GM19468 (cell line): ENCODE measurements around the gene CYP2U1.
"Not testable (repeated sequence)": the region's sequence is repeated elsewhere in the genome, so short reads cannot be mapped to it uniquely, and the experiment has no call there.

Experiments
- ATAC-seq: cut with Tn5 transposase; IDR thresholded peaks from one replicate; pipeline ENCODE4 v1.9.1; 2021; ENCODE audit warnings: mild to moderate bottlenecking, moderate library complexity, moderate number of reproducible peaks; ENCODE audit not compliant: unreplicated experiment; ENCODE audit errors: extremely low read depth

The CYP2U1 gene

DNA sequence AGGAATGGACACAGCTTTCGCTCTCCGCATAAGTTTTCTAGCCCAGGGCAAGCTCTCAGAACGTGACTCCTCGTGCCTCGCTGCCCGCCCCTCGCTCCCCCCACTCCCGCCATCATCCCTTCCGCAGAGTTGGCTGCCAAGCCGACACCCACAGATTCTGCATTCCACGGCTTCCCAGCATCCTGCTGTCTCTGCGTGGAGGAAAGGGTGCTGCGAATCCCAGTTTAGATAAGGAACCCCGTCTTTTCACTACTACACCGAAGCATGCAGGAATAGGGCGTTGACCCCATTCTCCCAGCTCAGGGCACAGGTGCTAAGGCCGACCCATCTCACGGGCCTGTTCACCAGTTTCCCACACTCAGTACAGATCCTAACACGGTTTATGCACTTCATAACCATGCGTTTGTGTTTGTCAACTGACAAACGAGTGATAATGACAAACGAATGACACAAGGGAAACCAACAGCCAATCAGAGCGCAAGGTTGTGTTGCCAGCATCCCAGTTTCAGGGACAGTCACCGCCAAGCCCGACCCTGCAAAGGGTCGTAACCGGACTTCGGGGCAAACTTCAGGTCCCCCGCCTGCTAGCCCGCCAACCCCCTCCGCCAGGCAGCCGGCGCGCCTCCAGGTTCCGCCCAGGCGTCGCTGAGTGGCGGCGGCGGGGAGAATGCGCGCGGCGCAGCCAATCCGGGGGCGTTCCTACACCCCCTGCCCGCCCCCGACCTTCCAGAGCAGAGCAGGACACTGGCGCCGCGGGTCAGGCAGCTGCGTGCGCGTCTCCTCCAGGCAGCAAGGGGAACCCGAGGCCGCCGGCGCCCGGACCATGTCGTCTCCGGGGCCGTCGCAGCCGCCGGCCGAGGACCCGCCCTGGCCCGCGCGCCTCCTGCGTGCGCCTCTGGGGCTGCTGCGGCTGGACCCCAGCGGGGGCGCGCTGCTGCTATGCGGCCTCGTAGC lies at the start of gene CYP2U1:
Gene CYP2U1, plus strand, starts transcription at position 729 of the 954 bp plus-strand sequence. Its CDS starts 95 bp downstream, at position 824.
- peak; percentile 95 for ATAC-seq

DNA sequence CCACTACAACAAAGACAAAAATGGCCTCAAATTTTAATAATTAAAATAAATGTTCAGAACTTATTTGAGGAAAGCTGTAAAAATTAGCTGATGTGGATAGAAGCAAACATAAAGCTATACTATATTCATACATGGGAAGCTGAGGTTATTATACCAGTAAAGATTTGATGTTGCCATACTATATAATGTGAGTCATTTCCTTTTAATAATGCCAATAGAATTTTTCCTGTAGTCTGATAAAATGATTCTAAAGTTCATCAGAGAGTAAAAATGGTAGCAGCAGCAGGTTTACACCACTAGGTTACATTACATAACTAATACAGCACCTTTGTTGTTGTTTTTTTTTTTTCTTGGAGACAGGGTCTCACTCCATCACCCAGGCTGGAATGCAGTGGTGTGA lies 45.5 kb upstream of the CYP2U1 start:
- ATAC-seq = no peak

DNA sequence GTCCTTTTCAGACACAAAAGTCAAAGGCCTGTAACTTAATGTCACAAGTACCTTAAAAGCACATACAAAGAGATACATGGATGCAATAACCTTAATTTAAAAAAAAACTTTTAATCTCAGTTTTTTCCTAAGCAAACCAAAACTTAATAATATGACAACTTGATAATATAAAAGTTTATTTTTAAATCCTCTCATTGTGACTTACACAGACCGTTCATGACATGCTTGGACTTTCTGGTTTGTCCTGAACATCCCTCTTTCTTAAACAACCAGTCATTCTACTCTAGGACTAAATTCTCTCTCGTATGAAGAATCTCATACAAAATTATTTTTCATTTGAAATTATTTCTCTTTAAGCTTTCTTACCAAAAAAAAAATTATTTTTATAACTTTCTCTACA lies 43.1 kb upstream of the CYP2U1 start:
- no peak for ATAC-seq

DNA sequence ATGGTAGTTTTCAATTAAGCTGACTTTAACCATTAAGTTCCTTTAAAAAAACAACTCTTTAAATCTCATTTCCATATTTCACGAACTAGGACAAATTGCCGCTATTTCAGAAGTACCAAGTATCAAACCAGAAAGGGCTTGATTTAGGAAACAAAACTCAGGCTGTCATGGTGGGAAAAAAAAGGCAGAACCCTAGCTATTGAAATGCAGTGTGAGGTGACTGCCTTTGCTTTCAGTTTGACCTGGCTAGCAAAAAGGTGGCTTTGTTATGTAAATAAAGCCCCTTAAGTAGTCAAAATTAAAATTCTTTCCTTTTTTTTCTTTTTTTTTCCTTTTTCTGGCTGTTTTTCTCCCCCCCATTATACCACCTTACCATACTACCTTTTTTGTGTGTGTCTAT lies 40.6 kb upstream of the CYP2U1 start:
- ATAC-seq = no peak

DNA sequence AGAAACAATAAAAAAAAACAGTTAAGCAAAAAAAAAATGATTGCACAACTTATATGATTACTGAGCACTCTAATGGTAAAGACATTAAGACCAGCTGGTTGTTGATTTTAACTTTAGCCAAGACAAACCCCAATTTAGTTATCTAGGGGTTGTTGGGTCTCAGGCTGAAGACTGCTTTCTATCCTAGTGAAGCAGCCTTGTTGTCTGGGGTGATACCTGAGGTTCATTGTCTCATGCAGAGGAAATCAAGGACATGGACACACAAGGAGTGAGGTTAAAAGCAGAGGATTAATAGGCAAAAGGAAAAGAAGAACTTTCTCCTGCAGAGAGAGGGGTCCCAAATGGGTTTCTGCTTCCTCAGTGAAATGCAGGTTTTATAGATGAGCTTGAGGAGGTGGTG lies 40.0 kb upstream of the CYP2U1 start:
- ATAC-seq = no peak

DNA sequence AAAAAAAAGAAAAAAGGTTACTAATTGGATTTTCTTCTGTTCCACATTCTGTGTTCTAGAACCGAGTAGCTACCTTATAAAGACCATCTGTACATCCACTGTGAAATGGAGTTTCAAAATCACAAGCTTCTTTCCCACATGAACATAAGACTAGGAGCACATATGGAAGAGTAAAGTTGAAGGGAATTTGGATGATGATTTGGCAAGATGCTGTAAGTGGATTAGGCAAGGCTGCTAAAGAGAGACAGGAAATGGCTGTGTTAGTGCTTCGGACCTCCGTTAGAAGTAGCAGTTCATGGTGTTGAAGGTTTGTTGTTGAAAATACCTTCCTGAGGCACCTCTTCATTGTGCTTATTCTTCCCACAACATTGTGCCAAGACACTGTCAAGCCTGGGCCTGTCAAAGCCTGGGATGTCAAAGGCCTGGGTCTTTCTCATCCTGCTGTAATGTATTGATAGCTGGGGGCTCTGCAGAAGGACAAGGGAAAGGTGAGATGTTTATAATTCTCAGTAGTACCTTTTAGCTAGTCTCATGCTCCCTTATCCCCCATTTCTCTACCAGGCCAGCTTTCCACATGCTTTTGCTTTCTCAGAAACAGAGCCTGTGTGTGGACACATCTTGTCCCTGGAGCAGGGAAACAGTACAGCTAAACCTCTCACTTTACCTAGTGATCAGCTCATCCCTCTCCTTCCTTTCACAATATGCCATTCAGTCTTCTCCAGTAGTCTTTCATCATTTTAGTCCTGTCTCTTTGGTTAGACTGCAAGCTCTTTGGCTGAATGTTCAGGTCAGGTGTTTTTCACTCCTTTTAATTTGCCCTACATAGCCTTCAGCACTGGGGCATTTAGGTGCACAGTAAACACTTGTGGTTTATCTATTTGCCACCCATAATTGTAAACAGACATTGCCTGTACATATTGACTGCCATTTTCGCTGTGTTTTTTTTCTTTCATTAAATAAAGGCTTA lies 37.9 kb upstream of the CYP2U1 start:
- ATAC-seq = no peak

DNA sequence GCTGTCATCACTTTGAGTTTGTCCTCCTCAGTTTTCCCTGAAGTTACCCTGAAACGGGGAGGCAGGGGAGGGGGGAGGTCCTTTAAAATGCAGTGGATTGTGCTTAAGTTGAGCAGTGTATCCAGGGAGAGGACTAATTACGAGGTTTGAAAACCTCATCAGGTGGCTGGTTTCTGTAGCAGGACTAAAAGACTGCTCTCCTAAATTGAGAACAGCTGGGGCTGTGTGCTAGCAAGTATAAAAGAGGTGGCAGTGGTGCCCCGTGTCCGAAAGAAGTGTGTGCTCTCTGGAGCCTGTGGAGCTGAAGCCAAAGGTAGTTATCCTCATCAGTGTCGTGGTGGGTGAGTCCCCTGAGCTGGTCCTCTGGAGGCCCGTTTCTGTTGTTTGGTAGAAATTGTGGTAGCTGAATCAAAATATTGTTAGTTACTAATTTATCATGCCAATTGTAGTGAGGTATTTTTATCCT lies 37.2 kb upstream of the CYP2U1 start:
- ATAC-seq = no peak

DNA sequence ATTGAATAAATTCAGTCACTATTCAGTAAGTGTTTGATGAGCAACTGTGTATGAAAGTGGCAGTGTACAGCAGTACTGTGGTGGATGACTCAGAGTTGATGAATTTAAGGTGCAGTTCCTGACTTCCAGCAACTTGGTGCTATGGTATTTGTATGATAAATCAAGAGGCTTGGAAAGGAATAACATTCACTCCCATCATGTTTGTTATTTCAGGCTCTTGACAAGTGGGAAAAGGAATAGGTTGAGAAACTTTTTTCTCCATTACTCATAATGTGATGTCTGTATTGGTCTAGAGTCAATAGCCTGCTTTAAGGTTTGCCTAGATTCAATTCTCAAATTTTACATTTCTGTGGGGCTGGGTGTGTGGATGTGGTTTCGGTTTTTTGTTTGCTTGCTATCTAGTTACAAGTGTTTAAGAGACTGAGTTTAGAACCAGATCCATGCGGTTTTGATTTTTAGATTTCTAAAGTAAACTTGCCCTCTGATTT lies 35.1 kb upstream of the CYP2U1 start:
- ATAC-seq = no peak

DNA sequence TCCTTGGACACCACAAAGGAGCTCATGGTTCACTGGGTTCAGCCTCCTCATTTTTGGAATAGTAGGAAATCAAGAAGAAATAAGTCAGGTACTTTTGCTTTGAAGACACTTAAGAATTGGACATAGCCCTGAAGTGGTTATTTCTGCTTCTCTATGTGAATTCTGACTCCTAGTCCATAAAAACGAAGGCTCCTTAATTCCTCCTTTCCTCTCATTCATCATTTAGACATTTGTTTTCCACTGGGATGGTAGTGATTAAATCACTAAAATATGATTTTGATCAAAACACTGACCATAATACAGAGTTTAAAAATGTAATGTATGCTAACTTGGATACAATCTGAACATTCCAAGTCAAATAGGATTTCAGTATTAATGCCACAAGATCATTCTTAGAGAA lies 34.7 kb upstream of the CYP2U1 start:
- no peak for ATAC-seq

DNA sequence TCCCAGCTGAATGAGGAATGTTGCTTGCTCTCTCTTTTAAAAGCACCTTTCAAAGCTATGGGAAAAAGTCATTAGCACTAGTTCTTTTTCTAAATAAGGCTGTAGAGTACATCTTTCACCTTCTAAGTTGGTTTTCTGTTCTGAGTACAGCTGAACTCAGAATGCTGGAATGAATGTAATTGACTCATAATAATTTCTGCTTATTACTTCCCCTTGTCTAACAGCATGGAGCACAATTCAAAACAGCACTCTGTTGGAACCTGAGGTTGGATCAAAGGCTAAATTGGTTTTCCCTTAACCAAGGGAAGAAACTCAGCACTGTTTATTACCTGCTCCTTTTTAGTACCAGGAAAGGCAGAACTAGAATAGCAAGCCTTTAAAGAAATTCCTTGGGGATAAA lies 33.5 kb upstream of the CYP2U1 start:
- no peak for ATAC-seq

DNA sequence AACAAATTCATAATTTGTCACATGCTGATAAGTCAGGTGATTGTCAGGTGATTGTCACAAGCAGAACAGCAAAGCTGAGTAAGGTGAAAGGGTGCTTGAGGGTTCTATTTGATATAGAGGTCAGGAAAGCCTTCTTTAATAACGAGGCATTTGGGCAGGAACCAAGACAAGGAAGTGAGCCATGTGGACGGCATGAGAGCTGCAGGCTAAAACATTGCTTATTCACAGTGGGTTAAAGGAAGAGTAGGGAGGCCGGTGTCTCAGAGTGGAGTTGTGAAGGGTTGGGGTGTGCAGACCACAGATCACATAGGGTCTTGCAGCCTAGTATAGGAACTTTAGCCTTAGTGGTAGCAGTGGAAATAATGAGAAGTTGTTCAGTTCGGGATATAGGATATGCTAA lies 31.3 kb upstream of the CYP2U1 start:
- ATAC-seq = no peak

DNA sequence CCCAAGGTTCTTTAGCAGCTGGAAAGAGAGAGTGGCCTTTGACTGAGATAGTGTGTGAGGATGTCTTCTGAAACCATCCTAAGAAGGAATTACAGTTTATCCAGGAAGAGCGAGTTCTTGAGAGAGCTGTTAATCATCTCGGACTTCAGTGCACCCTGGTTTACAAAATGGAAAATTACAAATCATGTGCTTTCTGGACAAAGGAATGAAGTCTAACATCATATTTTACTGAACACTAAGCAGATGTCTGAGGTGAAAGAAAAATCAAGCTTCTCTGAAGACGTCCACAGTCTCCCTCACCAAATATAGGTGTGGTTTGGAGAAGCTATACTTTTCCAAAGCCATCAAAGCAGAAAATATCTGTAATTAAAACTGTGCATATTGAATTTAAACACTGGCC lies 30.8 kb upstream of the CYP2U1 start:
- no peak for ATAC-seq

DNA sequence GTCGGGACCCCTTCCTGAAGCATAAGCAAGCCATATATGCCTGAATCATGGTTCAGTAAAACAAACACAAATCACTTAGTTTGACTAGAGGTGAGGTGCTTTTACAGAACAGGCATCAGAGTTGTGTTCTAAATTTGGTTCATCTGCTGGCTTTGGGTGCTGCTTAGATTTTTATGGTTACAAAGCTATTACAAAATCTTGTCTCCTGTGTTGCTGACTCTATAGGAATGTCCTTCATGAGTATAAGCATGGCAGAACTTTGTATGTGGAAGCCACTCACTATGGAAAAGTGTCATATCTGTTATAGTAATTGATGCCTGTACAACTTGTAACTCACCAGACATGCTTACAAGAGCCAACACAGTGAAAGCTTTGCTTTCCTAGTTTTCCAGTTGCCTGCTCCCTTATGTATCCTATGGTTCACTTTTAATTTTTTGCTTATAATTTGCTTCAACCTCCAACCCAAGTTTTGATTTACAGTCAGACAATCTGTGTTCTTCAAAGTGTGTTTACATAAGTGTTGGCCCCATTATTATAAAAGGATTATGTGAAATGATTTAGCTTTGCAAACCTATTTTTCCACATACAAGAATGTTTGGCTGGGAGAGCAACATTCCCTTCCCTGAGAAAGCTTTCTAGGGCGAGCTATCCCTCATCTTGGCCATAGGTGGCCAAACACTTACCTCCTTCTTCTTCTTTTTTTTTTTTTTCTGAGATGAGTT lies 30.0 kb upstream of the CYP2U1 start:
- ATAC-seq = no peak

DNA sequence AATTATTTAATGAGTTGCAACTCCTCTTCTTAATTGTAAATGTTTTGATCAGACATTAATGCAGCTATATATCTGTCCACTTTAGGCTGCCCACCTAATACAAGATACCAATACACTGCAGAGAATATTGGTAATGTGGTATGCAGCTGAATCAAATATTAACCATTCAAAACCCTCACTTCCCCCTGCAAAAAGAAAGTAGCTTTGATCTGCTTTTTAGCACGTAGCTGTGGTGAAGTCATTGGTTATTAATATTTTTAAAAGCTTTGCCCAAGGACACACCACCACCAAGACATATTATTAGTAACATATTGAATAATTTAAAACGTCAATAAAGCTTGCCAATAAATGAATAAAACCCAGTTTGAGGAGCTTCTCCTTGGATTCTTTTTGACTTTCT lies 28.6 kb upstream of the CYP2U1 start:
- ATAC-seq = peak; percentile 40

DNA sequence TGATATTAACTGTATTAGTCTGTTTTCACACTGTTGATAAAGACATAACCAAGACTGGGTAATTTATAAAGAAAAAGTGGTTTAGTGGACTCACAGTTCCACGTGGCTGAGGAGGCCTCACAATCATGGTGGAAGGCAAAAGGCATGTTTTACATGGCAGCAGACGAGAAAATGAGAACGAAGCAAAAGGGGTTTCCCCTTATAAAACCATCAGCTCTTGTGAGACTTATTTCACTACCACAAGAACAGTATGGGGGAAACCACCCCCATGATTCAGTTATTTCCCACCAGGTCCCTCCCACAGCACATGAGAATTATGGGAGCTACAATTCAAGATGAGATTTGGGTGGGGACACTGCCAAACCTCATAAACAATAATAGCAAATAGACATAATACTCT lies 26.3 kb upstream of the CYP2U1 start:
- ATAC-seq = not testable (repeated sequence)

DNA sequence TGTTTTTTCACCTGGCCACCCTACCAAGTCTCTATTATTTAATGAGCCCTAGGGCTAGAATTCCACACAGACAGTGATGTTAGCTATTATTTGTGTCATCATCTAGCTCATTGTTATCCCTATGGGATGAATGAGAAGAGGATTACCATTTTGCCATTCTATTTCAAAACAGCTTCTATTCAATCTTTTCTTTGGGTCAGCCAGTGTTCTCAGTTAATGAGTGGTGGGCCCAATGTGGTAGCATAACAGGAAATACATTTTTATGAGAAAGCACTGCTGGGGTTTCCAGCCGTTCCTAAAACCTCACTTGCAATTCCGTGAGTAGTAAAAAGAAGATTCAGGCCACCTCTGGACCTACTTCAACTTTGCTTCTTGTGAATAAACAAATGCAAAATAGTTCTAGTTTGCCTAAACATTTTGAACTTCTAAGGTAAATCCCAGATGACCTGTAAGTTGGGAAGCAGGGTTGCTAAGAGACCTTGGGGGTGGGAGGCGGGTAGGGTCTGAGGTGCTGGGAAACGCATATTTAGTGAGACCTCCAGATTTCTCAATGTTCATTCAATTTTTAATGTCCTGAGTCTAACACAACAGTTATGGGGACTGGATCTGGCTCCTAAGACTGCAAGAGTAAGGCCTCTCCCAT lies 24.8 kb upstream of the CYP2U1 start:
- no peak for ATAC-seq

DNA sequence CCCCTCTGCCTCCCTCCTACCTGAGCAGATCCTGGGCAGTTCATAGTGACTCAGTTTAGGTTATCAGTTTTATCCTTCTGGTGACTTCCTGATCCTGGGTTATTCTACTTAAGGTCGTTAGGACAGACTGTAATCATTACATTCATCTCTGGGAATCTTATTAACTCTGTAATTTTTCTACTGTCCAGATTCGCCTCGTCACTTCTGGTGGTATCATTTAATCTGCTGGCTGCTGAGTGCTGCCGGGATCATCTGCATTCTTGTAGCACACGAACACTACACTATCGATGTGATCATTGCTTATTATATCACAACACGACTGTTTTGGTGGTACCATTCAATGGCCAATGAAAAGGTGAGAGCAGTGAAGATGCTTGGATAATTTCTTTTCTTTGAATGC lies 23.0 kb upstream of the CYP2U1 start:
- ATAC-seq = no peak

DNA sequence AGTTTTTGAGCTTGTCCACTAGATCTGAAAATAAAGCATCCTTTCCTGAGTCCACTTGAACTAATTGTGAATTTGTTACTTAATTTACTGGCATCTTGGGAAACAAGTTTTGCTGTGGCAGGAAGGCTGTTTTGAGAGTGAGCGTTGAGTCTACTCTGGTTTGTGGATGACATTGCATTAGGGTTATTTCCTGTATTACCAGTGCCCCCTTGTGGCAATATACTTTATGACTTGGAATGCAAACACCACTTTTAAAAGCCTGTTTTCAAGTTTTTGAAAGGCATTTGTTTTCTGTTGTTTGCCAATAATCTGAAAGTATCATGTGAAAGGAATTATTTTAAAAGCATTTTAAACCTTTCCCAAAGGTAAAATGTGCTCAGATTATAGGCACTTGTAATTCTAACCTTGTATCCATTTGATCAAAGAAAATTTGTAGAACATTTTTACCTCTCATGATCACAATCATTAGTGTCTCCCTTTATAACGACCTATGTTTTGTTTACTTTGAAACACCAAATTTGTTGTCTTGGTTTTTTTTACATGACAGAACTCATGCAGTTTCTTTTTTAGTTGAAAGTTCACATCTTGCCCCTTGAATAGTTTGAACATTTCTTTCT lies 18.0 kb upstream of the CYP2U1 start:
- ATAC-seq = peak; percentile 81

DNA sequence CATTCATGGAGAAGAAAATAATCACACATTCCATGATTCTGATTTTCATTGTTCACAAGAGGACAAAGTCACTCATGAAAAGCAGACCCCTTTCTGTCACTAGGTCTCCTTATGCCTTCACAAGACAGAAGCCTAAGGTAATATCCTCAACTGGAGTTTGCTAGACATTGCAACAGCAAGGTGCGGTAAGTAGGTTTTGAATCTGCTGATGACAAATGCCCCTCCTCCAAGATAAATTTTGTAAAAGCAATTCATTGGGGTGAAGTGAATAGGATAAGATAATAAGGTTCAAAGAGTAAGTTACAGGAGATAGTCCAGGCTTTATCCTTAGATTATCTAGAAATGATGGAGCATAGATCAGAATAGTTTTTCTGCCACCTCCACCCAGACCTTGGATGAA lies 16.1 kb upstream of the CYP2U1 start:
- ATAC-seq = no peak
